PC-9 (cell line): Measurements from ENCODE around the gene RABL3. TPM values are rescaled to one million over a fixed set of nuclear protein-coding genes. Genes with fewer than 3 reads are reported as not detected.

Source experiments
- BruUV-seq: library from RNA; stranded (reverse); fragments of 400-500 nt; replicated peaks from 2 replicates; lab custom pipeline; 2021; lab: Mats Ljungman, UMichigan
- CTCF ChIA-PET: fragments of 300-600 bp; sonication (Branson Sonifier 250); formaldehyde crosslinking; loops from one replicate; lab custom pipeline; 2022; ENCODE audit warnings: antibody characterized with exemption; lab: Charles Lee
- POLR2A ChIA-PET: fragments of 300-600 bp; sonication (Branson Sonifier 250); formaldehyde crosslinking; loops from one replicate; lab custom pipeline; 2022; ENCODE audit warnings: antibody characterized with exemption; ENCODE audit not compliant: unreplicated experiment; lab: Charles Lee
- DNase-seq, 2 experiments: peaks; one replicate each; pipeline versions ENCODE4 v3.0.0 to v3.0.0-alpha.2; 2015 to 2022; ENCODE audit warnings: mixed read lengths in 1 of 2
- H2AFZ ChIP-seq: fragments of 200-600 bp; sonication (generic); 2 replicates; pipeline ENCODE4 v1.8.1; 2017; ENCODE audit warnings: antibody characterized with exemption
- H3F3A ChIP-seq: fragments of 200-600 bp; sonication (generic); 2 replicates; pipeline ENCODE4 v1.8.1; 2017; ENCODE audit warnings: antibody characterized with exemption, mild to moderate bottlenecking, low read depth; ENCODE audit not compliant: insufficient read depth
- H3K27ac ChIP-seq: fragments of 200-600 bp; sonication (generic); 2 replicates; pipeline ENCODE4 v1.6.1; 2016; ENCODE audit warnings: mixed run types
- H3K27me3 ChIP-seq: fragments of 200-600 bp; sonication (generic); 2 replicates; pipeline ENCODE4 v1.6.1; 2016; ENCODE audit warnings: low read depth, mixed run types; ENCODE audit not compliant: insufficient read depth
- H3K36me3 ChIP-seq: fragments of 200-600 bp; sonication (generic); 2 replicates; pipeline ENCODE4 v1.6.1; 2016; ENCODE audit warnings: low read depth, mixed run types
- H3K4me1 ChIP-seq: fragments of 200-600 bp; sonication (generic); replicated peaks from 2 replicates; pipeline ENCODE4 v1.6.1; 2016; ENCODE audit warnings: mixed run types; ENCODE audit not compliant: insufficient read depth
- H3K4me2 ChIP-seq: fragments of 200-600 bp; sonication (generic); 2 replicates; pipeline ENCODE4 v1.6.1; 2017; ENCODE audit warnings: mixed run types
- H3K4me3 ChIP-seq: fragments of 200-600 bp; sonication (generic); 2 replicates; pipeline ENCODE4 v1.6.1; 2016; ENCODE audit warnings: mixed run types
- H3K79me2 ChIP-seq: fragments of 200-600 bp; sonication (generic); 2 replicates; pipeline ENCODE4 v1.6.1; 2017; ENCODE audit warnings: low read depth, mixed run types
- H3K9me2 ChIP-seq: fragments of 200-600 bp; sonication (generic); 2 replicates; pipeline ENCODE4 v1.8.1; 2017; ENCODE audit warnings: mild to moderate bottlenecking; ENCODE audit not compliant: insufficient read depth
- H3K9me3 ChIP-seq: fragments of 200-600 bp; sonication (generic); 2 replicates; pipeline ENCODE4 v1.8.1; 2016; ENCODE audit warnings: low read depth; ENCODE audit not compliant: insufficient read depth
- H4K20me1 ChIP-seq: fragments of 200-600 bp; sonication (generic); 2 replicates; pipeline ENCODE4 v1.8.1; 2017; ENCODE audit not compliant: insufficient read depth
- CTCF ChIP-seq: fragments of 200-600 bp; sonication (generic); conservative IDR thresholded peaks from 2 replicates; pipeline ENCODE4 v1.6.1; 2017; ENCODE audit warnings: mixed run types, antibody characterized with exemption, mild to moderate bottlenecking, moderate library complexity
- EZH2 ChIP-seq: fragments of 200-600 bp; sonication (generic); IDR thresholded peaks from 2 replicates; pipeline ENCODE4 v1.8.0; 2017; ENCODE audit warnings: antibody characterized with exemption, low read depth
- intact Hi-C: fragments of 100-400 bp; cut with micrococcal nuclease; formaldehyde crosslinking; loops from one replicate; pipeline ENCODE4 v1.10.0; 2022; ENCODE audit not compliant: unreplicated experiment
- total RNA-seq: library from RNA; stranded (reverse); gene quantifications from 2 replicates; pipeline ENCODE4 v1.2.3, GENCODE V29; 2021

RABL3 gene
- total RNA-seq, 1 experiment from 2014 or later, result 29.8 TPM

- intact Hi-C loops, result no loop called here
- H3K79me2 ChIP-seq, result 0 out of 2 replicates have a peak, but pooled peaks cover 4% of the 10 kb centered on the region
- H3K36me3 ChIP-seq, result peaks cover 22% of the 10 kb centered on the region; the same call in 1 of the 2 replicates
- H3K9me2 ChIP-seq, result no peaks in the 10 kb centered on the region
- H3K27ac ChIP-seq, result no peak overlapping the region
- no TSS peak for BruUV-seq
- no peak for DNase-seq
- TF ChIP-seq CTCF (no peak), EZH2 (no peak)
- H2AFZ ChIP-seq, result no peak overlapping the region
- no peaks in the 10 kb centered on the region for H3K4me1 ChIP-seq
- no peak overlapping the region for H3K4me2 ChIP-seq
- POLR2A ChIA-PET, result no interaction called here
- no peaks in the 10 kb centered on the region; the same call in 1 of the 2 replicates for H3F3A ChIP-seq
- CTCF ChIA-PET, result no interaction called here
- no peak overlapping the region for H3K4me3 ChIP-seq
- no peaks in the 10 kb centered on the region for H4K20me1 ChIP-seq
- H3K9me3 ChIP-seq, result no peaks in the 10 kb centered on the region
- no peaks in the 10 kb centered on the region for H3K27me3 ChIP-seq
Measured at GRCh38 chr3:120775411-120775810, 33.1 kb upstream of the RABL3 start.

- Histone ChIP-seq H2AFZ (no peak overlapping the region), H3K9me3 (no peaks in the 10 kb centered on the region), H3K9me2 (no peaks in the 10 kb centered on the region), H3K36me3 (peaks cover 15% of the 10 kb centered on the region; the same call in 1 of the 2 replicates), H3F3A (no peaks in the 10 kb centered on the region), H3K4me3 (no peak overlapping the region), H3K27me3 (no peaks in the 10 kb centered on the region), H4K20me1 (no peaks in the 10 kb centered on the region), H3K4me2 (no peak overlapping the region), H3K4me1 (no peaks in the 10 kb centered on the region), H3K79me2 (no peaks in the 10 kb centered on the region; the same call in 1 of the 2 replicates), H3K27ac (no peak overlapping the region)
- no peak for DNase-seq
- no peak for TF ChIP-seq EZH2
- TF ChIP-seq CTCF, result no peak
- ChIA-PET POLR2A (no interaction called here), CTCF (no interaction called here)
- no TSS peak for BruUV-seq
- intact Hi-C loops, result no loop called here
Measured at GRCh38 chr3:120773932-120774331, 31.6 kb upstream of the RABL3 start.

GRCh38 chr3:120772081-120772480 is 29.8 kb upstream of the RABL3 start:
- Histone ChIP-seq H3K4me2 (no peak overlapping the region), H3K79me2 (peaks cover 12% of the 10 kb centered on the region), H3K9me2 (no peaks in the 10 kb centered on the region), H2AFZ (no peak overlapping the region), H3F3A (no peaks in the 10 kb centered on the region), H3K36me3 (peaks cover 12% of the 10 kb centered on the region; the same call in 1 of the 2 replicates), H3K4me1 (no peaks in the 10 kb centered on the region), H4K20me1 (peaks cover 12% of the 10 kb centered on the region; the same call in 1 of the 2 replicates), H3K27me3 (no peaks in the 10 kb centered on the region), H3K9me3 (no peaks in the 10 kb centered on the region), H3K4me3 (no peak overlapping the region), H3K27ac (no peak overlapping the region)
- intact Hi-C loops, result no loop called here
- no TSS peak for BruUV-seq
- POLR2A ChIA-PET, result no interaction called here
- CTCF ChIA-PET, result no interaction called here
- no peak for TF ChIP-seq EZH2
- no peak for TF ChIP-seq CTCF
- no peak for DNase-seq
